HepG2 (cell line): ENCODE results near the gene INO80B. TPM values are rescaled to one million over a fixed set of nuclear protein-coding genes. Genes with fewer than 3 reads are reported as not detected.
A peak's percentile ranks its signal among the peaks of the same experiment; 100 is the strongest.

Experiments used
- DZIP1 ChIP-seq: sonication (generic); formaldehyde crosslinking; IDR thresholded peaks from 2 replicates; pipeline ENCODE4 v1.5.0; 2020; ENCODE audit warnings: mild to moderate bottlenecking, missing genetic modification reagents
- EEA1 ChIP-seq: sonication (generic); formaldehyde crosslinking; IDR thresholded peaks from 2 replicates; pipeline ENCODE4 v1.5.1; 2020; ENCODE audit warnings: mild to moderate bottlenecking, missing genetic modification reagents, borderline replicate concordance
- HOMEZ ChIP-seq: IDR thresholded peaks from 2 replicates; pipeline ENCODE4 v1.6.1; 2016; ENCODE audit warnings: low read depth
- HOXA5 ChIP-seq: sonication (generic); formaldehyde crosslinking; IDR thresholded peaks from 2 replicates; pipeline ENCODE4 v1.4.0; 2020; ENCODE audit warnings: missing genetic modification reagents
- HOXA9 ChIP-seq: sonication (generic); formaldehyde crosslinking; IDR thresholded peaks from 2 replicates; pipeline ENCODE4 v1.8.1; 2022; ENCODE audit warnings: missing genetic modification reagents, mild to moderate bottlenecking, moderate library complexity, borderline replicate concordance
- MBNL3 ChIP-seq: fragments of 250-450 bp; sonication (Bioruptor Pico); conservative IDR thresholded peaks from 2 replicates; pipeline ENCODE4 v1.8.0; 2022; ENCODE audit warnings: mild to moderate bottlenecking, inconsistent platforms
- MIER2 ChIP-seq: IDR thresholded peaks from 2 replicates; pipeline ENCODE4 v1.6.1; 2016; ENCODE audit warnings: missing biosample characterization, missing genetic modification reagents
- TARDBP ChIP-seq: sonication (generic); formaldehyde crosslinking; IDR thresholded peaks from 2 replicates; pipeline ENCODE4 v1.8.0; 2022; ENCODE audit warnings: mild to moderate bottlenecking, missing genetic modification reagents
- ZFY ChIP-seq: sonication (generic); formaldehyde crosslinking; IDR thresholded peaks from 2 replicates; pipeline ENCODE4 v1.4.0; 2020; ENCODE audit warnings: missing genetic modification reagents
- ZNF280B ChIP-seq: sonication (generic); formaldehyde crosslinking; IDR thresholded peaks from 2 replicates; pipeline ENCODE4 v1.5.0; 2020; ENCODE audit warnings: missing genetic modification reagents, mild to moderate bottlenecking, borderline replicate concordance
- ZNF34 ChIP-seq: sonication (generic); formaldehyde crosslinking; IDR thresholded peaks from 2 replicates; pipeline ENCODE4 v1.4.0; 2020; ENCODE audit warnings: mild to moderate bottlenecking, missing genetic modification reagents, borderline replicate concordance
- ZNF646 ChIP-seq: sonication (generic); formaldehyde crosslinking; IDR thresholded peaks from 2 replicates; pipeline ENCODE4 v1.9.0; 2021; ENCODE audit warnings: mild to moderate bottlenecking, missing genetic modification reagents
- ZNF761 ChIP-seq: sonication (generic); formaldehyde crosslinking; conservative IDR thresholded peaks from 2 replicates; pipeline ENCODE4 v1.4.0; 2020; ENCODE audit warnings: mild to moderate bottlenecking, missing genetic modification reagents
- ZSCAN21 ChIP-seq: sonication (generic); formaldehyde crosslinking; IDR thresholded peaks from 2 replicates; pipeline ENCODE4 v1.8.0; 2022; ENCODE audit warnings: mild to moderate bottlenecking, missing genetic modification reagents, moderate library complexity, borderline replicate concordance
- polyA plus RNA-seq, 8 experiments: library from polyadenylated mRNA; depleted of rRNA in 3 of 8; stranded (reverse) in 7 of 8; unstranded in 1 of 8; fragments of >200 nt; fragmentation: Illumina TruSeq in 4 of 8; extraction: Trizol in 4 of 8; gene quantifications; 2 replicates each; pipeline versions ENCODE4 v1.2.1 to v1.2.3, GENCODE V29; 2011 to 2016; ENCODE audit warnings: low read depth in 4 of 8, missing spikeins in 1 of 8, mixed read lengths in 1 of 8; ENCODE audit not compliant: insufficient read depth in 1 of 8
- total RNA-seq, 5 experiments: library from RNA; depleted of rRNA; stranded (reverse); fragments of >200 nt; fragmentation: Illumina TruSeq; extraction: Trizol; gene quantifications; 2 replicates each; pipeline ENCODE4 v1.2.3, GENCODE V29; 2016; ENCODE audit warnings: low read depth in 1 of 5

Gene INO80B
- total and polyA plus RNA-seq, 2 of the 13 experiments (the other 11 are each of a cell fraction or from before 2014, with no cell fraction given): 6.2 to 14.5 TPM

- TF ChIP-seq EEA1 (CRISPR knock-in tag): no peak
- TF ChIP-seq ZNF646: no peak
- TF ChIP-seq ZNF761 (CRISPR knock-in tag): peak; percentile 49; the same call in 1 of the 2 replicates
- TF ChIP-seq HOXA5 (CRISPR knock-in tag): peak; percentile 30; the same call in 1 of the 2 replicates
- 0 out of 2 replicates have a peak, but pooled peaks have one; percentile 39 for TF ChIP-seq ZSCAN21 (CRISPR knock-in tag)
- no peak; the same call in 1 of the 2 replicates for TF ChIP-seq MIER2 (CRISPR knock-in tag)
- TF ChIP-seq ZNF280B: no peak
- TF ChIP-seq DZIP1 (CRISPR knock-in tag): no peak
- TF ChIP-seq HOMEZ (CRISPR knock-in tag): no peak
- TF ChIP-seq MBNL3: no peak
- no peak; the same call in 1 of the 2 replicates for TF ChIP-seq ZNF34
- no peak for TF ChIP-seq HOXA9 (CRISPR knock-in tag)
- TF ChIP-seq TARDBP (CRISPR knock-in tag): no peak; the same call in 1 of the 2 replicates
- no peak; the same call in 1 of the 2 replicates for TF ChIP-seq ZFY (CRISPR knock-in tag)
Observed at GRCh38 chr2:74496997-74497776, 42.3 kb downstream of the INO80B start (continued).
